GM21786 (cell line): ENCODE results near the gene TMEM154.
"Not testable (repeated sequence)": the region's sequence is repeated elsewhere in the genome, so short reads cannot be mapped to it uniquely, and the experiment has no call there.

Source experiments
- ATAC-seq: cut with Tn5 transposase; IDR thresholded peaks from one replicate; pipeline ENCODE4 v1.9.1; 2021; ENCODE audit not compliant: unreplicated experiment

The TMEM154 gene

GRCh38 chr4:152668338-152668964 is 11.3 kb downstream of the TMEM154 start:
- ATAC-seq, result no peak

DNA sequence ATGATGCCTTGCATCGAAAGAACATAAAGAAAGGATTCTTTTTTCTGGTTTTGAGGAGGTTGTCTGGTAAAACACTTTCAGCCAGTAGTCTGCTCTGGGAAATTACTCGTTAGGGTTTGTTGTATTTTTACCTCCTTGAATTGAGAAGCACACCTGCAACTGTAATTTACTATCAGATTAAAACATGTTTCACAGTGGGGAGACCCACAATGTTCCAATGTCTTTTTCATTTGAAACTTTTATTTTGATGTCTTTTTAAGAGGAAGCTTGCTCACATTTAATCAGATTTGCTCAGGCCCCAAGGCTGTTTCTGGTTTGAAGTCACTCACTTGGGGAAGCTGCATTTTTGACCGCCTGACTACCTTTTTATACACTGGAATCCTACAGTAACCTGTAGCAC is 12.0 kb downstream of the TMEM154 start:
- ATAC-seq, result no peak

DNA sequence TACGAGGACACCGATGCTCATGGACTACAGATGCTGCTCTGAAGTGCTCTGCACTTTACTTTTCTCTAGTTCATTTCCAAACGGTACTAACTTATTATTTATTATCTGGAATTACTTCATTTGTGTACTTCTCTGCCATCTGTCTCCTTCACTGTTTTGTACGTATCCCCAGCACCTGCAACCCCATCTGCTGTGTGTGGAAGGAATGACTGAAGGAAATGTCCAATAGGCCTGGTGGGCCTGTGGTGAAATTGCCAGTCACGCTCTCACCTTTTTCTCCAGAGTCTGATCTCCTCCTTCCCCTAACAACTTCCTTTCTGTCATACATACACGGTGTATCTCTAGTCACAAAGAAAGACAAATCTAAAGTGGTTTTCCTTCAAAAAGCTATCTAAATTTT is 12.9 kb downstream of the TMEM154 start:
- ATAC-seq, result no peak

GRCh38 chr4:152665691-152666395 is 14.0 kb downstream of the TMEM154 start:
- ATAC-seq, result peak; percentile 31

DNA sequence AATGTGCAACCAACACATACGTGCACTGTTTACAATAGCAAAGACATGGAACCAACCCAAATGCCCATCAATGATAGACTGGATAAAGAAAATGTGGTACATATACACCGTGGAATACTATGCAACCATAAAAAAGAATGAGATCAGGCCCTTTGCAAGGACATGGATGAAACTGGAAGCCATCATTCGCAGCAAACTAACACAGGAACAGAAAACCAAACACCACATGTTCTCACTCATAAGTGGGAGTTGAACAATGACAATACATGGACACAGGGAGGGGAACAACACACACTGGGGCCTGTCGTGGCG is 15.8 kb downstream of the TMEM154 start:
- ATAC-seq, result not testable (repeated sequence)

DNA sequence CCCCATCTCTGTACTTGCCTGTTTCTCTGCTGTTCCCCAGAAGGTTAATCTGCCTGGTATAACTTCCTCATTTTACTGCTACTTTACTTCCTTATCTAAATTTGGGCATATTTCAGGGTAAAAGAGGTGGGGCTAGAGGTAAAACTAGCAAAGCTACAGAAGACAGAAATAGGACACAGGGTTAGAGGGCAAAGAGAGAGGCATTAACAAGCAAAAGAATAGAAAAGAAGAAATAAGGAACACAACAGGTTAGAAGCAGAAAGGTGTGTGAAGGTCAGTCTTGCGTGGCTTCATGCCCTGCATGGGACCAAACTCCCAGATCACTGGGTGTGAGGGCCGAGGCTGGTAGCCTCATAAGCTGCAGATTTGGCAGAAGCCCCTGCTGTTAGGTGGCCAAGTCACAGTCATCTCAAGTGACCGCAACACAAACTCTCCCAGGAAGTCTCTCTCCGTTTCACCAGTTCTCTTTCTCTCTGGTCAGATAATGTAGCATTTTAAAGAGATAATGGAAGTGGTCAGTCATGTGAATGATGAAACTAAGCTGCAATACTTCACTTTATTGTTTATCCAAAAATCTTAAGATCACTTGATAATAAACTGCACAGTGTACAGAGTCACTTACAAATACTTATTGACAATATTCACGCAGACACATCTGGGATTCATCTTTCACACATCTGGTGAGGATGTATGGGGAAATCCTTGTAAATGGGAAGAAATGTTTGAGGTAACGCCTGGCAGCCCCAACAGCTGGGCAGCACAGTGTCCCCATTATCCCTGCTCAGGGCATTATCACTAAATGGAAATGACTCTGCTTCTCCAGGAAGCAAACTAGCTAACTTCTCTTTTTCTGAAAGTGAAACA is 16.4 kb downstream of the TMEM154 start:
- peak; percentile 54 for ATAC-seq

DNA sequence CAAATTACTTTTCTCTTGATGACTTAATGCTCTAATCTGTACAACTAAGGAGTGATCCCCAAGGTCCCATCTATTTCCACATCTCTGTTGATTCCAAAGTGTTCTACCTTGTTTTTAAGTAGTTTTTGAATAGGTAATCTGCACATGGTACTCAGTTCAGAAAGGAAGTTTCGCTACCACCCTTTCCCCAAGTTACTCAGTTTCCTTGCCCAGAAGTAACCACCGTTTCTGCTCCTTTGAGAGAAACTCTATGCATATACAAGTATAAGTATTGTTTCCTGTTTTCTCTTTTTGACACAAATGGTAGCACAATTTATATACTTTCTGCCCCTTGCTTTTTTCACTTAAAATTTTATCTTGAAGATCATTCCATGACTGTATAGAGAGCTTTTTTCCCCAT is 18.1 kb downstream of the TMEM154 start:
- ATAC-seq, result no peak

- ATAC-seq, result no peak
Measured at GRCh38 chr4:152660526-152660925, 19.3 kb downstream of the TMEM154 start.

GRCh38 chr4:152659806-152660205 is 20.0 kb downstream of the TMEM154 start:
- ATAC-seq, result no peak

DNA sequence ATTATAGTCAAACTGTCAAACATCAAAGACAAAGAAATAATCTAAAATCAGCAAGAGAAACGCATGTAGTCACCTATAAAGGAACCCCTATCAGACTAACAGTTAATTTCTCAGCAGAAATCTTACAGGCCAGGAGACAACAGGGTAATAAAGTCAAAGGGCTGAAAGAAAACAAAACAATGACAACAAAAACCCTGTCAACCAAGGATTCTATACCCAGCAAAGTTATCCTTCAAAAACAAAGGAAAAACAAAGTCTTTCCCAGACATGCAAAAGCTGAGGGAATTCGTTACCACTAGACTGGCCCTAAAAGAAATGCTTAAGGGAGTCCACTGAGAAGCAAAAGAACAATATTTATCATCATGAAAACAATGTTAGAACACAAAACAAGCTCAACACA is 22.1 kb downstream of the TMEM154 start:
- no peak for ATAC-seq

DNA sequence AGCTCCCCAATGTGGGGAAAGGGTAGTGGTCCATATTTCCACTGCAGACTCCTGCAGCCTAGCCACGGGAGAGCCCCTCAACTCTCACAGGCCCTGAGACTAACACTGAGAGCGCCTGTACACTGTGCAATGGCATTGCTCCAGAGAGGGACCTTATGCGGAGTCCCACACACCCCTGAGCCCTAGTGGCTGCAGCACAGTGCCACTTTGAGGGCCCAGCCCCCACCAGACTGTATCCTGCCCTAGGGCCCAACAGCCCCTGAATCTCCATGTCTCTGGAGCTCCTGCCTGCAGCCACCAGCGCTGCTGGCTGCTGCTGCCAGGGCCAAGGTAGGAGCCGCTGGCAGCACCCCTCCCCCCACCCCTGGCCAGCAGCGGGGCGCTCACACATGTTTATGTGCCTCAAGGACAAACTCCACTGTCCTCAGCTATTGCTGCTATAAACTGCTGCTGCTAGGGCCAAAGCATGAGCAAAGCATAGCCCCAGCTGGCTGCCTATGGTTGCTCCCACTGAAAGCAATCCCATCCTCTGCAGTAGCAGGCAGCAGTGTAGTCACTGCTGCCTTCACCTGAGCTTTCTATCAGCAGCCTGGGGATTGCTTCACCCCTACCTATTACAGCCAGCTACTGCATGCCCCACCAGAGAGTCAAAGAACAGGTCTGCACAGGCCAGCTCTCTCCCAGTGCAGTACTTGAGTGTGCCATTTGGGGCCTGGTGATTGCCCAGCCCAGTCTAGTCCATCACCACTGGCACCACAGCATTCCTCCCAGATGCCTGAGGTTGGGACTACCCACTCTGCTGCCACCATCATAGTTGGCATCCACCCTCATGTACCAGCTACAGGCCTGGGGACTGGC is 24.3 kb downstream of the TMEM154 start:
- no peak for ATAC-seq

DNA sequence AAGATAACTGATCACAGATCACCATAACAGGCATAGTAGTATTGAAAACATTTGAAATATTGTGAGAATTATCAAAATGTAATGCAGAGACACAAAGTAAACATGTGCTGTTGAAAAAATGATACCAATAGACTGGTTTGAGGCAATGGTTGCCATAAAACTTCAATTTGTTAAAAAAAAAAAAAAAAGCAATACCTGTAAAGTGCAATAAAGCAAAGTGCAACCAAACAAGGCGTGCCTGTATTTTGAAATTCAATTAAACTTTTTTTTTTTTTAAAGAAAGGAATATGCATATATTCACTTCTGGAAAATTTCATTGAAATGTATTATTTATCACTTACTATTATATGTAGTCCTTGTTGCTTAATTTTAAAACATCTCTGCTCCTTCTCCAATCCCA is 27.7 kb downstream of the TMEM154 start:
- no peak for ATAC-seq

DNA sequence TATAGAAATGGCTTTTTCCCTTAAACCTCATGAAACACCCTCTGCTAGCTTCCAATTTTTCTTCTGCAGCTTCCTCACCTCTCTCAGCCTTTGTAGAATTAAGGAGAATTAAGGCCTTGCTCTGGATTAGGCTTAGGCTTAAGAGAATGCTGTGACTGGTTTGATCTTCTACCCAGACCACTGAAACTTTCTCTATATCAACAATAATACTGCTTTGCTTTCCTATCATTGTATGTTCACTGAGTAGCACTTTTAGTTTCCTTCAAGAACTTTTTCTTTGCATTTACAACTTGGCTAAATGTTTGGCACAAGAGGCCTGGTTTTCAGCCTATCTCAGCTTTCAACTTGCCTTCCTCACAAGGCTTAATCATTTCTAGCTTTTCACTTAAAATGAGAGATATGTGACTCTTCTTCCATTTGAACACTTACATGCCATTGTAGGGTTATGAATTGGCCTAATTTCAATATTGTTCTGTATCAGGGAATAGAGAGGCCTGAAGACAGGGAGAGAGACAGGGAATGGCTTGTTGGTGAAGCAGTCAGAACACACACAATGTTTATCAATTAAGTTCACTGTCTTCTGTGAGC is 28.2 kb downstream of the TMEM154 start:
- ATAC-seq, result peak; percentile 55

DNA sequence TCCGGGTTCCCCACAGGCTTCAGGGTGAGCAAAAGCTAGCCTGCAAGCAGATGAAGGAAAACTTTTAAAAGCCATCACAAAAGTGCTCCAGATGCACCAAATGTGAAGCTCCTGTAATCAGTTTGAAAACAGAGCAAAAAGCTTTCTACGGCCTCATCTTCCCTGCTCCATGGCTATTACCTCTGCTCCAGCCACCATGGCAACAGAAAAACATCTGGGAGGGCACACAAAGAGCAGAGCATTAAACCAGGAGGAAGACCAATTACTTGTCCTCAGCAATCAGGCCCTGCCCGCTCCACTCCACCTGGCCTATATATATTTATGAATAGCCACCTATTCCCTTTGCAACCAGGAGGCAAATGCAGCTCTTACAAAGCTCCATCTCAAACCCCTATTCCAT is 33.6 kb downstream of the TMEM154 start:
- ATAC-seq, result no peak

DNA sequence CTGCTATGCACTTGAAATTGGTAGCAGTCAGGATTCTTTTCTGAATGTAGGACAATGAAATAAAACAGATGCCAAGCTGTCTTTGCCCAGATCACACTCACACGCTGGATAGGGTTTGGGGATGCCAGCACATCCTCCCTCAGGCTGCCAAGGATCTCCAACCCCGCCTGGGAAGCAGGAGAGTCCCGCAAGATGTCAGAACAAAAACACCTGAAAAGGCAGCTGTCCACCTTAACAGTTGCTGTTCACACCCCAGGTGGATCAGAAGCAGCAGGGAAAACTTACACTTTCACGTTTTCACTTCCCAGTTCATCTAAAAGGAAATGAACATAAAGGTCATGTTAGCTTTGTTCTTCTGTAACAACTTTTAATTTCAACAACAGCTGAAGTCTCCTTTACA is 35.7 kb downstream of the TMEM154 start:
- no peak for ATAC-seq

DNA sequence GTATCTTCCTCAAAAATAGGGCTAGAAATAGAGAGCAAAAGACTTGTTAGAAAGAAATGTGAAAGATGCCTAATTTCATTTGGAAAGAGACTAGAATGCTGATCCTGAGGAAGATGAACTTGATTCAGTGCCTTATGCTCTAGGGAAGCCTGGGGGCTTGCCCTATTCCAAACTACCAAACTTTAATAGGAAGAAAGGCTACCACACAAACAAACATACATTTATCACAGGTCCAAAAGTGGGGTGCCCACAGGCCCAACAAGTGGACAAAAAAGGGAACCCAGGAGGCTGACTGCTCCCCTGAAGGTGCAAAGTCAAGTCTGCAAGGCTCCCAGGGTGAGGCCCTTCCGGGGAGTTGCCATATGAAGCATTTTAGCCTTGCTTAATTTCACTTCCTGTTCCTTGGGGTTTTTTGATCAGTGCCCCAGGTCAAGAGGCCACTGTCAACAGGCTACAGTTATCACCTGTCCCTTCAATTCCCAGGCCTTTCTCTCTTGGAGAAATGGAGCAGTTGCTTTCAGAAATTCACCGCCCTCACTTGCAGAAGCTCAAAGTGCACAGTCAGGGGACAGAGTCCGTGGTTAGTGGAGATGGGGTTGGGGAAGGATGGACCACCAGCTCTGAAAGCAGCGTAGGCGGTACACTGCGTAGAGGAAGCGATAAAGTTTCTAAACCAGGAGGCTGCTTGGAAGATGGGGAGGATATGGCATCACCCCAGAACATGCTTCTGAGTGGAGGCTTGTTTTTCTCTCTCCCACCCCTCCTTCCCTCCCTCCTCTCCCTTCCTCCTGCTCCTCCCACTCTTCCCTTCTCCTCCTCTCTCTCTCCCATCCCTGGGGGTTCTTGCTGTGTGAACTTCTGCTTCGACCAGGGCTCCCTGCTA is 36.4 kb downstream of the TMEM154 start:
- peak; percentile 93 for ATAC-seq

- ATAC-seq, result no peak
Measured at GRCh38 chr4:152640058-152640921, 39.5 kb downstream of the TMEM154 start.

DNA sequence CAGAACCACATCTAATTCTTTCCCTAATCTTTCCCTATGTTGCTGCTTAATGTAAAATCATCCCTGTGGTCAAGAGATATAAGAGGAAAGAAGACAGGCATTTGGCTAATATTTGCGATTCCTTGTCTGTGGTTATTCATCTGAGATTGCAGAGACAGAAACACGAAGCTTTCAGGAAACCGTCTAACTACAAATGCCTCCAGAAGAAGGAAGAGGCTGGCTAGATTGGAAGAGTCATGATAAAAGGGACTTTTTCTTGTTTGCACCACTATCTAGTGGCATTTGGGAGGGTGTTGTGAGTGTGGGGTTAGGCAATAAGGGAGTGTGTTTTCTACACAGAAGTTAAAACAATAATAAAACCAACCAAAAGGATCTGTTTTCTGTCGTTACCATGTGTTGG is 43.9 kb downstream of the TMEM154 start:
- no peak for ATAC-seq
